Nephron (organoid): ENCODE data around the gene PLPPR1.
"Not testable (repeated sequence)": the region's sequence is repeated elsewhere in the genome, so short reads cannot be mapped to it uniquely, and the experiment has no call there.

Source experiments
- H3K27ac Mint-ChIP-seq, 3 experiments: 2 replicates each; pipeline ENCODE4 v1.8.0; 2020; ENCODE audit warnings: mixed read lengths in 3 of 3, mild to moderate bottlenecking in 2 of 3, moderate library complexity in 1 of 3
- H3K27me3 Mint-ChIP-seq: 2 replicates; pipeline ENCODE4 v1.8.0; 2021; ENCODE audit warnings: low read depth, mild to moderate bottlenecking, moderate library complexity, mixed read lengths
- H3K36me3 Mint-ChIP-seq: 2 replicates; pipeline ENCODE4 v1.8.0; 2020; ENCODE audit warnings: low read depth, mixed read lengths
- H3K4me1 Mint-ChIP-seq: 2 replicates; pipeline ENCODE4 v1.8.0; 2020; ENCODE audit warnings: mixed read lengths
- H3K4me3 Mint-ChIP-seq, 3 experiments: 2 replicates each; pipeline ENCODE4 v1.8.0; 2020; ENCODE audit warnings: mild to moderate bottlenecking in 3 of 3, mixed read lengths in 3 of 3, moderate library complexity in 2 of 3
- H3K9me3 Mint-ChIP-seq: 2 replicates; pipeline ENCODE4 v1.8.0; 2020; ENCODE audit warnings: mixed read lengths
- CTCF ChIP-seq, 3 experiments: fragments of 200-600 bp; sonication (generic); IDR thresholded peaks; one replicate each; pipeline ENCODE4 v1.5.0; 2021; ENCODE audit warnings: antibody characterized with exemption in 3 of 3; ENCODE audit not compliant: unreplicated experiment in 3 of 3

PLPPR1 gene

GRCh38 chr9:101035098-101035497 lies 6.6 kb downstream of the PLPPR1 start:
- H3K27me3 Mint-ChIP-seq = peaks cover 54% of the 10 kb centered on the region
- no peak for TF ChIP-seq CTCF (IDR thresholded peaks at IDR 0.05; ENCODE audit: unreplicated experiment in 3 of 3)
- H3K9me3 Mint-ChIP-seq = no peaks in the 10 kb centered on the region
- no peaks in the 10 kb centered on the region for H3K36me3 Mint-ChIP-seq
- no peak overlapping the region for H3K27ac Mint-ChIP-seq
- no peak overlapping the region for H3K4me3 Mint-ChIP-seq
- peaks cover under 1% of the 10 kb centered on the region for H3K4me1 Mint-ChIP-seq

- Mint-ChIP-seq H3K4me3 (no peak overlapping the region), H3K36me3 (no peaks in the 10 kb centered on the region), H3K27me3 (peaks cover 30% of the 10 kb centered on the region), H3K27ac (no peak overlapping the region), H3K4me1 (no peaks in the 10 kb centered on the region), H3K9me3 (no peaks in the 10 kb centered on the region)
- no peak for TF ChIP-seq CTCF (IDR thresholded peaks at IDR 0.05; ENCODE audit: unreplicated experiment in 3 of 3)
These were observed 8.9 kb downstream of the PLPPR1 start for GRCh38 chr9:101037430-101037829.

GRCh38 chr9:101038488-101038887 lies 10.0 kb downstream of the PLPPR1 start:
- Mint-ChIP-seq H3K27ac (no peak overlapping the region), H3K4me3 (no peak overlapping the region), H3K36me3 (no peaks in the 10 kb centered on the region), H3K27me3 (peaks cover 20% of the 10 kb centered on the region), H3K9me3 (no peaks in the 10 kb centered on the region), H3K4me1 (no peaks in the 10 kb centered on the region)
- TF ChIP-seq CTCF (IDR thresholded peaks at IDR 0.05; ENCODE audit: unreplicated experiment in 3 of 3) = no peak

GRCh38 chr9:101039581-101039980 lies 11.1 kb downstream of the PLPPR1 start:
- not testable (repeated sequence) for H3K4me3 Mint-ChIP-seq, H3K27ac Mint-ChIP-seq, H3K4me1 Mint-ChIP-seq, H3K9me3 Mint-ChIP-seq, H3K36me3 Mint-ChIP-seq
- H3K27me3 Mint-ChIP-seq = peaks cover 11% of the 10 kb centered on the region

- H3K4me3 Mint-ChIP-seq = no peak overlapping the region
- H3K27ac Mint-ChIP-seq = no peak overlapping the region
- no peaks in the 10 kb centered on the region for H3K4me1 Mint-ChIP-seq
- TF ChIP-seq CTCF (IDR thresholded peaks at IDR 0.05; ENCODE audit: unreplicated experiment in 3 of 3) = no peak
- H3K27me3 Mint-ChIP-seq = no peaks in the 10 kb centered on the region
- H3K36me3 Mint-ChIP-seq = no peaks in the 10 kb centered on the region
- H3K9me3 Mint-ChIP-seq = peaks cover 7% of the 10 kb centered on the region
These were observed 19.4 kb downstream of the PLPPR1 start for GRCh38 chr9:101047848-101048397.

GRCh38 chr9:101050650-101051049 lies 22.1 kb downstream of the PLPPR1 start:
- no peak overlapping the region for H3K27ac Mint-ChIP-seq
- H3K4me3 Mint-ChIP-seq = no peak overlapping the region

More at GRCh38 chr9:101050650-101051049, 22.1 kb downstream of the PLPPR1 start:
- H3K36me3 Mint-ChIP-seq = no peaks in the 10 kb centered on the region
- no peak for TF ChIP-seq CTCF (IDR thresholded peaks at IDR 0.05; ENCODE audit: unreplicated experiment in 3 of 3)
- peaks cover 5% of the 10 kb centered on the region for H3K9me3 Mint-ChIP-seq
- peaks cover 4% of the 10 kb centered on the region for H3K27me3 Mint-ChIP-seq
- H3K4me1 Mint-ChIP-seq = no peaks in the 10 kb centered on the region
